ENCODE measurements around the gene NIN.

- TF ChIP-seq POLR2AphosphoS5 (IDR thresholded peaks at IDR 0.05) (no peak), CTCF (IDR thresholded peaks at IDR 0.05) (no peak), EP300 (IDR thresholded peaks at IDR 0.05; ENCODE audit: low read depth) (no peak)
These were observed 112.0 kb downstream of the NIN start for GRCh38 chr14:50718949-50719348.

Measured in transverse colon (tissue), 4 donors.